Neural cell (in vitro differentiated cells): ENCODE results near the gene CELA2B.

Experiments
- EP300 ChIP-seq: fragments of 450-650 bp; conservative IDR thresholded peaks from 2 replicates; pipeline ENCODE4 v1.6.1; 2014; ENCODE audit warnings: antibody characterized with exemption, mild to moderate bottlenecking, moderate library complexity; ENCODE audit not compliant: poor library complexity, severe bottlenecking
- MXI1 ChIP-seq: fragments of 450-650 bp; conservative IDR thresholded peaks from 2 replicates; pipeline ENCODE4 v1.6.1; 2014; ENCODE audit warnings: antibody characterized with exemption, mild to moderate bottlenecking; ENCODE audit not compliant: poor library complexity, severe bottlenecking
- SMC3 ChIP-seq: fragments of 450-650 bp; conservative IDR thresholded peaks from 2 replicates; pipeline ENCODE4 v1.6.1; 2014; ENCODE audit warnings: antibody characterized with exemption, mild to moderate bottlenecking, moderate library complexity; ENCODE audit not compliant: poor library complexity
- TAF1 ChIP-seq: IDR thresholded peaks from 2 replicates; pipeline ENCODE4 v1.6.1; 2012; ENCODE audit warnings: low read depth
- TF ChIP-seq, protein P1 (sequence below): fragments of 450-650 bp; IDR thresholded peaks from 2 replicates; pipeline ENCODE4 v1.5.1; 2014; ENCODE audit warnings: antibody characterized with exemption, mild to moderate bottlenecking, moderate library complexity; ENCODE audit not compliant: poor library complexity, severe bottlenecking

- TF ChIP-seq SMC3 = no peak
- TF ChIP-seq, protein P1, sequence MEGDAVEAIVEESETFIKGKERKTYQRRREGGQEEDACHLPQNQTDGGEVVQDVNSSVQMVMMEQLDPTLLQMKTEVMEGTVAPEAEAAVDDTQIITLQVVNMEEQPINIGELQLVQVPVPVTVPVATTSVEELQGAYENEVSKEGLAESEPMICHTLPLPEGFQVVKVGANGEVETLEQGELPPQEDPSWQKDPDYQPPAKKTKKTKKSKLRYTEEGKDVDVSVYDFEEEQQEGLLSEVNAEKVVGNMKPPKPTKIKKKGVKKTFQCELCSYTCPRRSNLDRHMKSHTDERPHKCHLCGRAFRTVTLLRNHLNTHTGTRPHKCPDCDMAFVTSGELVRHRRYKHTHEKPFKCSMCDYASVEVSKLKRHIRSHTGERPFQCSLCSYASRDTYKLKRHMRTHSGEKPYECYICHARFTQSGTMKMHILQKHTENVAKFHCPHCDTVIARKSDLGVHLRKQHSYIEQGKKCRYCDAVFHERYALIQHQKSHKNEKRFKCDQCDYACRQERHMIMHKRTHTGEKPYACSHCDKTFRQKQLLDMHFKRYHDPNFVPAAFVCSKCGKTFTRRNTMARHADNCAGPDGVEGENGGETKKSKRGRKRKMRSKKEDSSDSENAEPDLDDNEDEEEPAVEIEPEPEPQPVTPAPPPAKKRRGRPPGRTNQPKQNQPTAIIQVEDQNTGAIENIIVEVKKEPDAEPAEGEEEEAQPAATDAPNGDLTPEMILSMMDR = no peak
- TF ChIP-seq MXI1 = no peak
- no peak for TF ChIP-seq TAF1
- no peak for TF ChIP-seq EP300
These were observed 35.5 kb upstream of the CELA2B start for GRCh38 chr1:15440357-15440756.
